Body of pancreas (tissue), 4 donors: ENCODE measurements around the gene RXRA. TPM values are rescaled to one million over a fixed set of nuclear protein-coding genes. Genes with fewer than 3 reads are reported as not detected.
A peak's percentile ranks its signal among the peaks of the same experiment; 100 is the strongest.

Source experiments
- ATAC-seq: fragments of 150-250 bp; one replicate; pipeline ENCODE4 v1.9.1; 2016
- DNase-seq, 4 donors: peaks; one replicate each; pipeline ENCODE4 v3.0.0-alpha.2; 2019
- H3K27ac ChIP-seq, 4 donors: fragments of 200-600 bp; sonication (generic); 1 replicate in 3 of 4; 2 replicates in 1 of 4; pipeline versions ENCODE4 v1.5.1 to v1.6.1; 2016 to 2019; ENCODE audit warnings: mild to moderate bottlenecking in 1 of 4, mixed read lengths in 1 of 4, moderate library complexity in 1 of 4
- H3K27me3 ChIP-seq, 2 donors: fragments of 200-600 bp; sonication (generic); one replicate each; pipeline ENCODE4 v1.6.0; 2016; ENCODE audit warnings: mild to moderate bottlenecking in 1 of 2
- H3K36me3 ChIP-seq, 2 donors: fragments of 200-600 bp; sonication (generic); replicated peaks in 1 of 2; 2 replicates each; pipeline ENCODE4 v1.5.1; 2016; ENCODE audit warnings: low read depth in 2 of 2; ENCODE audit not compliant: insufficient read depth in 1 of 2
- H3K4me1 ChIP-seq: fragments of 200-600 bp; sonication (generic); one replicate; pipeline ENCODE4 v1.6.0; 2016
- H3K4me3 ChIP-seq, 2 donors: fragments of 200-600 bp; sonication (generic); 1 replicate in 1 of 2; 2 replicates in 1 of 2; pipeline ENCODE4 v1.5.1; 2016 to 2019
- H3K9me3 ChIP-seq, 3 donors: fragments of 200-600 bp; sonication (generic); 1 replicate in 2 of 3; 2 replicates in 1 of 3; pipeline ENCODE4 v1.5.1; 2016
- POLR2A ChIP-seq, 3 donors: fragments of 450-650 bp; IDR thresholded peaks; one replicate each; pipeline ENCODE4 v1.6.1; 2016; ENCODE audit warnings: antibody characterized with exemption in 3 of 3, mild to moderate bottlenecking in 2 of 3
- WGBS, 2 donors: methylation state at CpG; one replicate each; pipeline ENCODE4 v1.1.5; 2017; 5-methylcytosine and 5-hydroxymethylcytosine counted together
- intact Hi-C: fragments of 100-400 bp; cut with DNase I; formaldehyde crosslinking; loops from one replicate; pipeline ENCODE4 v1.15.1; 2023
- total RNA-seq, 2 donors: library from RNA; depleted of rRNA; stranded (reverse); fragments of >200 nt; gene quantifications; one replicate each; pipeline ENCODE4 v1.1.0, GENCODE V29; 2016
- TF ChIP-seq, protein P1 (sequence below), 7 experiments: fragments of 450-650 bp in 4 of 7; fragments of 200-600 bp in 3 of 7; sonication (generic) in 3 of 7; IDR thresholded peaks; one replicate each; pipeline ENCODE4 v1.5.1; 2016 to 2019; ENCODE audit warnings: antibody characterized with exemption in 7 of 7

RXRA gene
- total RNA-seq, 2 donors from 2014 or later = 31.4 to 41.9 TPM

DNA sequence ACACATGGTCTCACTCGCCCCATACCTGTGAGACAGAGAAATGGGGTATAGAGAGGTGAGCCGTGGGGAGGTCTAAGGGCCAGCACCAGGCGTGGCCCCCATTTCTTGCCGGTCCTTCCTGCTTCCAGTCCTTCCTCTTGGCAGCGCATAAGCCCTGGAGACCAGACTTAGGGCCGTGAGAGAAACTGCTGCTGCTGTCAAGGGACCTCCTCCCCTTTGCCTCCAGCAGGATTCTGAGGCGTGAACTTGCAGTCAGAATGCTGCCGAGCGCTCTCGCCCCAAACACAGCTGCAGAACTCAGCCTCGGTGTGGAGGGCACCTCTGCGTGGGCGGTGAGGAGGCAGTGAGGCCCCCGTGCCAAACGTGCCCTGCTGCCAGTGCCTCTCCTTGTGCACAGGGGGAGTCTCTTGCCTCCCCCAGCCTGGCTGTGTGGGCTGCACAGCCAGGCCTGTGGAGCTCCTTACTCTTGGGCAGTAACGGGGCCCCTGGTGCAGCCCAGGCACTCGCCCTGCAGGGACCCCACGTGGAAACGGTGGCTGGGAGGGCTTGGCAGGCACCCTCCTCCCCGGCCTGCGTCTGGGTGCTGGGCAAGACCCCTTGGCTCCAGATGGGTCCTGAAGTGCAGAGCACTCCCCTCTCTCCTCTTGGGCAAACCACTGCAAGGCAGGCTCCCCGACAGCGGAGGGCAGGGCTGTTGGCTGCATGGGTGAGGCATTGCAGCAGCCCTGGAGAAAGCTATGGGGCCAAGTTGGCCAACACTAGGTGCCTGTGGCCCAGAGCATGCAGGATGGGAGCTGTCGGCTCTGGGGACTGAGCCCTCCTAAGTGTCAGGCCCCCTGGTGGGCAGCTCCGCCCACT, 85.4 kb downstream of the RXRA start:
- H3K4me1 ChIP-seq = peaks cover 34% of the 10 kb centered on the region
- intact Hi-C loops = no loop called here
- no peaks in the 10 kb centered on the region for H3K9me3 ChIP-seq
- ATAC-seq (no peak), DNase-seq (no peak)
- H3K27me3 ChIP-seq = no peaks in the 10 kb centered on the region
- WGBS, 2 donors = 77 to 87% methylated on average over 3 to 20 of the region's 25 CpGs
- TF ChIP-seq, protein P1, sequence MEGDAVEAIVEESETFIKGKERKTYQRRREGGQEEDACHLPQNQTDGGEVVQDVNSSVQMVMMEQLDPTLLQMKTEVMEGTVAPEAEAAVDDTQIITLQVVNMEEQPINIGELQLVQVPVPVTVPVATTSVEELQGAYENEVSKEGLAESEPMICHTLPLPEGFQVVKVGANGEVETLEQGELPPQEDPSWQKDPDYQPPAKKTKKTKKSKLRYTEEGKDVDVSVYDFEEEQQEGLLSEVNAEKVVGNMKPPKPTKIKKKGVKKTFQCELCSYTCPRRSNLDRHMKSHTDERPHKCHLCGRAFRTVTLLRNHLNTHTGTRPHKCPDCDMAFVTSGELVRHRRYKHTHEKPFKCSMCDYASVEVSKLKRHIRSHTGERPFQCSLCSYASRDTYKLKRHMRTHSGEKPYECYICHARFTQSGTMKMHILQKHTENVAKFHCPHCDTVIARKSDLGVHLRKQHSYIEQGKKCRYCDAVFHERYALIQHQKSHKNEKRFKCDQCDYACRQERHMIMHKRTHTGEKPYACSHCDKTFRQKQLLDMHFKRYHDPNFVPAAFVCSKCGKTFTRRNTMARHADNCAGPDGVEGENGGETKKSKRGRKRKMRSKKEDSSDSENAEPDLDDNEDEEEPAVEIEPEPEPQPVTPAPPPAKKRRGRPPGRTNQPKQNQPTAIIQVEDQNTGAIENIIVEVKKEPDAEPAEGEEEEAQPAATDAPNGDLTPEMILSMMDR (IDR thresholded peaks at IDR 0.05) = no peak
- no peak for TF ChIP-seq POLR2A (IDR thresholded peaks at IDR 0.05)
- no peak overlapping the region for H3K4me3 ChIP-seq
- H3K36me3 ChIP-seq = no peaks in the 10 kb centered on the region
- no peak overlapping the region for H3K27ac ChIP-seq

DNA sequence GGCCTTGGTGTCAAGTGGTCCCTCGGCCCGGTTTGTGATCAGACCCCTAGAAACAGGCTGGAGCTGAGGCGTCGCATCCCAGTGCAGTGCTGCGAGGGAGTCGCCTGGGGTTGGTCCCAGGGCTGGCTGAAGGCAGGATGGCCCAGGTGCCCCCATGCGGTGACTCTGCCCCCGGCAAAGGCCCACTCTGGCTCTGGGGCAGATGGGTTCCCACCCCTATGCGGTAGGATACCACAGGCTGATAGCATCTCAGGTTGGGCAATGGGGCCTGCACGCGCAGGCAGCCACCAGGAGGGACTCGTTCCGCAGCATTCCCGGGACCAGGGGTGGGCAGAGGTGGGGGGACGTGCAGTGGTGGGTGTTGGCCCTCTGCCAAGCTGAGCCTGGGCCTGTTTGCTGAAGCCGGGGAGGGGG, 86.0 kb downstream of the RXRA start:
- Histone ChIP-seq H3K9me3 (no peaks in the 10 kb centered on the region), H3K27me3 (no peaks in the 10 kb centered on the region), H3K4me3 (no peak overlapping the region), H3K27ac (no peak overlapping the region), H3K36me3 (no peaks in the 10 kb centered on the region), H3K4me1 (peaks cover 28% of the 10 kb centered on the region)
- intact Hi-C loops = no loop called here
- 40 to 65% methylated on average over 1 to 16 of the region's 16 CpGs for WGBS, 2 donors
- no peak for DNase-seq
- TF ChIP-seq, protein P1 (IDR thresholded peaks at IDR 0.05) = no peak
- no peak for TF ChIP-seq POLR2A (IDR thresholded peaks at IDR 0.05)
- no peak for ATAC-seq

DNA sequence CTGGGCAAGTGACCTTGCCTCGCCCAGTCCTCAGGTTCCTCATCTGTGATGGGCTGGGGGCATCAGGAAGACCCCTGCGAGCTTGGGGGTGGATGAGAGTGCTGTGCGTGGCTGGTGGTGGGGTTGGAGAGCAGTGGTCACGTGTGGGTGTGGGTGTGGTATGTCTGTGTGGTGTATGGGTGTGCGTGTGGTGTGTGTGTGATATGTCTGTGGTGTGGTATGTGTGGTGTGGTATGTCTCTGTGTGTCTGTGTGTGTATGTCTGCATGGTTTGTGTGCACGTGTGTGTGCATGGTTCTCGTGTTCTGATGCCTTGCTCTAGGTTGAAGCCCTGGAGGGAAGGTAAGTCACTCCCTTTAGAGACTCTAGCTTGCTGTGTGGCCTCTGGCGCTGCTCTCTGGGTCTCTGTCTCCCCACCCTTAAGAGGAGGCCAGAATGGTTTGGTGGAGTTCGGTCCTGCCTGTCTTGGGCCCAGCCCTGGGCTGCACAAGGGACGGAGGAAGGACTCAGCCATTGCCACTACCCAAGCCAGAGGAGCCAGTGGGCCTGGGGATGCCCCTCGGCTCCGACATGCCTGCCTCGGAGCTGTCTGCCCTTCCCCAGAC, 87.0 kb downstream of the RXRA start:
- ATAC-seq = no peak
- intact Hi-C loops = no loop called here
- no peak for DNase-seq
- peak overlapping the region in 1 of 4 donors; percentile 11 for H3K27ac ChIP-seq
- H3K4me1 ChIP-seq = peaks cover 19% of the 10 kb centered on the region
- TF ChIP-seq, protein P1 (IDR thresholded peaks at IDR 0.05) = no peak
- no peak for TF ChIP-seq POLR2A (IDR thresholded peaks at IDR 0.05)
- peaks cover 0 to 2% of the 10 kb centered on the region in 2 donors for H3K36me3 ChIP-seq
- H3K27me3 ChIP-seq = no peaks in the 10 kb centered on the region
- WGBS, 2 donors = 87 to 96% methylated on average over 7 to 11 of the region's 13 CpGs
- H3K9me3 ChIP-seq = no peaks in the 10 kb centered on the region
- H3K4me3 ChIP-seq = no peak overlapping the region

DNA sequence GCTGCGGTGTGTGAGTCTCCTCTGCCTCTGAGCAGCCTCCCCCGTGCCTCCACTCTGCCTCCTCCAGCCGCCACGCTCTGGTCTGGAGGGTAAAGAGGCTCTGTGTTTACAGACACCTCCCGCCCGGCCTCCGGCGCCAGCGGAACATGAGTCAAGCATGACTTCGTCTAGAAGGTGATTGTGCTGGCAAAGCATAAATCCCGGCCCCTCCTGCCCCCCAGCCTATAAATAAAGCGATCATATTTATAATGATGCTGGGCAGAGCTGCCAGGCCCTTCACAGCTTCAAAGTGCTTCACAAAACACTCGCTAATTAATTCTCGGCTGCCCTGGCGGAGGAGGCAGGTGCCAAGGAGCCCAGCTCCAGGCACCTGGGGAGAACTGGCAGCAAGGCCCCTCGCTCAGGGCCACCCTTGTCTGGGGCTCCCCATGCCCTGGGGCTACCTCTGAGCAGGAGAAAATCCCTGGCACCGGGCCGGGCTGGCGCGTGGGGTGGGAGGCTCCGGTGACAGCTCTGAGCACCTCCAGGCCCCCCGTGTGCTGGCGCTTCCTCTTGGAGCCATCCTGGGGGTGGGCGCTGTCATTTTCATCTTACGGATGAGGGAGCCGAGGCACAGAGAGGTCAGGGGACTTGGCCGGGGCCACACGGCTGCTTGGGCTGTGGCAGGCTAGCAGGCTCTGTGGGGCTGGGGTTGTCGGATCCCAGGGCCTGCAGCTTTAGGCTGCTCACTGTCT, 87.8 kb downstream of the RXRA start:
- Histone ChIP-seq H3K36me3 (peaks cover 0 to 2% of the 10 kb centered on the region in 2 donors), H3K27ac (peak overlapping the region in 1 of 4 donors; percentile 11), H3K27me3 (no peaks in the 10 kb centered on the region), H3K4me1 (peaks cover 16% of the 10 kb centered on the region), H3K4me3 (no peak overlapping the region), H3K9me3 (no peaks in the 10 kb centered on the region)
- DNase-seq (peak in 3 of 4 donors; percentile 50 to 61 (median 51)), ATAC-seq (peak; percentile 24)
- TF ChIP-seq POLR2A (IDR thresholded peaks at IDR 0.05) = no peak
- TF ChIP-seq, protein P1 (IDR thresholded peaks at IDR 0.05) = no peak
- 86 to 90% methylated on average over 19 to 29 of the region's 29 CpGs for WGBS, 2 donors
- intact Hi-C loops = no loop called here
